ENCODE measurements around the gene PDX1.

The PDX1 gene

DNA sequence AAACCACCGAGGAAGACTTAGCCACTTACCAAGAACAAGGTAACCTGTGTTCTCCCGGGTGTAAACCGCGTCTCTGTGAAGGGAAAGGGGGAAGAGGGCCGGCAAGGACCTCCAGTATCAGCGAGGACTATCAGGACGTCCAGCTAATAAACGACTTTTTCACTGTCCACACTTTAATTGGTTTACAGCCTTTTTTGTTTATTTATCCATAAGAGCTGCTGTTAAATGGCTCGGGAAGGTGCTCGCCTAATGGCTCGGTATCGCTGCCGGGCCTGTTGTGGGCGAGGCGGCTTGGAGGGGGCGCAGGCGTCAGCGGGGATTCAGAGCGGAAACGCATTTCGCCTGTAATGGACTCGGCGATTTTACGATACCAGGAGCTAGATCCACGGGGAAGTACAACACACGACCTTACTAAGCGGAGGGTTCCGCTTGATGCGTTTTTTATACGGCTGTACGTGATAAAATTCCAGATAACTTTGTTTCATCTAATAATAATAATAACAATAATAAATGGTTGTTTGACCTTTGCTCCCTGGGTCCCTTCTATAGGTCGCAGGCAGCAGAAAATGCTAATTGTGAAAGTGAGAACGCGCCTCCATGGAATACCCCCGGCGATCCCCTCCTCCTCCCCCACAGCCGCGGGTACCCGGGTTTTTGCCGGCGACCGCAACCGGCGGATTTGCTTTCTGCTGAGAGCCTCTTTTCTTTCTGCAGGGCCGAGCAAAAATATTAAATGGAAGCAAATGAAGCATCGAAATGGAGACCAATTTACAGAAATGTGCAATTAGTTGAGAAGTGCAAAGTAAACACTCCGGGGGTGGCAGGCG, 2.5 kb upstream of the PDX1 start:
- H3K4me3 ChIP-seq (ENCODE audit: low read depth, low read length): peak overlapping the region; percentile 32
- H3K9me3 ChIP-seq (ENCODE audit: control insufficient read depth, insufficient read depth, low read length): no peaks in the 10 kb centered on the region
- H3K36me3 ChIP-seq (ENCODE audit: control insufficient read depth, insufficient read depth, low read length): no peaks in the 10 kb centered on the region
- peaks cover 2% of the 10 kb centered on the region for H3K4me1 ChIP-seq (ENCODE audit: control insufficient read depth, insufficient read depth, low read length)
- peaks cover 99% of the 10 kb centered on the region for H3K27me3 ChIP-seq (ENCODE audit: control insufficient read depth, insufficient read depth, low read length)
- no peak overlapping the region for H3K9ac ChIP-seq (ENCODE audit: low read depth, low read length)

DNA sequence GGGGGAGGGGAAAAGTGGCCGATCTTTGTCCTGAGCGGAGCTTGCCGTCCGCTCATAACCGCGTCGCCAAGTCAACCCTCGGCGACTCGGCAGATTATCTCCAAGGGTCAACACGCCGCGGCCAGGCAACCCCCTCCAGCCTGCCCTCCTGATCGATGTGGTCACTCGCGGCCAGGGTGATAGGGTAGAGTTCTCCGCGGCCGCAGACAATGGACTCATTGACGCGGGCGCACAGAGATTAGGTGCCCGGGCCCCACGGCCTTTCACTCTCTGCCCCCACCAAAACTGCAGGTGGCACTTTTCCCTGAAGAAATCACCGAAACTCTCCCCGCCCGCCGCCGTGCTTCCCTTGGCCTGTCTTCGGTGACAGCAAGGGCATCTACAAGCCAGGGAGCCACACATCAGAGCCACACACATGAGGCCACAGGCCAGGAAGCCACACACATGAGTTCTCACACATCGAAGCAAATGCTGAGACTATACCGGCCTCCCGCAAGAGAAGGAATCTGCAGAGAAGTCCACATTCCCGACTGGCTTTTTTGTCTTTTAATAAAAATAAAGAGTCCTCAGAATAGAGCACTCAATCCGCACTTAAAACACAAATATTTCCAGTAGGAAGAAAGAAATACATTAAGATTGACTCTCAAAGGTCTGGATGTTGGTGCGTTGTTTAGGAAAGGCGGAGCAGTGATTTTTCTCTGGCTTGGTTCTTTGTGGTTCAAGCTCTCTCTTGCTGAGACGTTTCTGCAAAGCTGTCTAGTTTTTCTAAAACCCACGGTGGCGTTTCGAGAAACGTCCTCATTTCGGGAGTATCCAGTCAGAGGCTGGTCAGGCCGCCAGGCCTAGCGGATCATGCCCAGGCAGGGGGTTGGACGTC, 1.5 kb upstream of the PDX1 start:
- Histone ChIP-seq H3K4me3 (ENCODE audit: low read depth, low read length) (peak overlapping the region; percentile 26), H3K27me3 (ENCODE audit: control insufficient read depth, insufficient read depth, low read length) (peaks cover 99% of the 10 kb centered on the region), H3K9ac (ENCODE audit: low read depth, low read length) (no peak overlapping the region), H3K4me1 (ENCODE audit: control insufficient read depth, insufficient read depth, low read length) (peaks cover 2% of the 10 kb centered on the region), H3K9me3 (ENCODE audit: control insufficient read depth, insufficient read depth, low read length) (no peaks in the 10 kb centered on the region), H3K36me3 (ENCODE audit: control insufficient read depth, insufficient read depth, low read length) (no peaks in the 10 kb centered on the region)

DNA sequence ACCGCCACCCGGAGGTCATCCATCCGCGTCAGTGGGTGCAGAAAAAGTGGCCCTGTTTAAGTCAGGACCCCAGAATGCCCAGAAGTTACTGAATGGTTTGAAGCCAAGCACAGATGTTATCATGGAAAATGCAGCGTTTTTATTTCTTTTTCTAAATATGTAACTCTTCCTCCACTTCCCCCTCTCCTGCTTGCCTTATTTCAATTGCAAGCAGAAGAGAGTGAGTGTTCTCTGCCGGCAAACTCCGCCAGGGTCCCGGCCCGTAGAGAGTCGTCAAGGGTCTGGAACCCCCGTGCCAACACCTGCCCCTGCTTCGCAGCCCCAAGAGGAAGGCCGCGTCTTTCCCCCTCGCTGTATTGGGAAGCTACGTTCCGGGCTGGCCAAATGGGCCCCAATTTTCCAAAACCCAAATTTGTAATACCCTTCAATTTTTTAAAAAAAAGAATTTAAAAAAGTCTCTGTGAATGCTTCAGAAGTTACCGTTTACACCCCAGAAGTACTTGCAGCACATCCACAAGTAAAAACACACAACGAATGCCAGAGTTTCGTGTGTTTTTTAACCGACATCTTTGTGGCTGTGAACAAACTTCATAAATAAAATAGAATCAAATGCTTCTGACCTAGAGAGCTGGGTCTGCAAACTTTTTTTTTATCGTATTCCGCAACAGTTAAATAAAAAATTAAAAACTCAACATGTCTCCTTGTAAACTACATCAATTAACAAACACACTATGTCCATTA, 712 bp upstream of the PDX1 start:
- Histone ChIP-seq H3K9ac (ENCODE audit: low read depth, low read length) (no peak overlapping the region), H3K27me3 (ENCODE audit: control insufficient read depth, insufficient read depth, low read length) (peaks cover 99% of the 10 kb centered on the region), H3K9me3 (ENCODE audit: control insufficient read depth, insufficient read depth, low read length) (no peaks in the 10 kb centered on the region), H3K4me3 (ENCODE audit: low read depth, low read length) (peak overlapping the region; percentile 26), H3K36me3 (ENCODE audit: control insufficient read depth, insufficient read depth, low read length) (no peaks in the 10 kb centered on the region), H3K4me1 (ENCODE audit: control insufficient read depth, insufficient read depth, low read length) (peaks cover 2% of the 10 kb centered on the region)

DNA sequence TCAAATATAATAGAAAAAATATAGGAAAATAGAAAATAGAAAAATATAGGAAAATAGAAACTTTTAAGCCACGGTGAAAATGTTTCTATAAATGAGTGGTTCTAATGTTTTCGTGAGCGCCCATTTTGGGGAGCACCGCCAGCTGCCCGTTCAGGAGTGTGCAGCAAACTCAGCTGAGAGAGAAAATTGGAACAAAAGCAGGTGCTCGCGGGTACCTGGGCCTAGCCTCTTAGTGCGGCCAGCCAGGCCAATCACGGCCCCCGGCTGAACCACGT, 204 bp upstream of the PDX1 start:
- Histone ChIP-seq H3K9me3 (ENCODE audit: control insufficient read depth, insufficient read depth, low read length) (no peaks in the 10 kb centered on the region), H3K36me3 (ENCODE audit: control insufficient read depth, insufficient read depth, low read length) (no peaks in the 10 kb centered on the region), H3K27me3 (ENCODE audit: control insufficient read depth, insufficient read depth, low read length) (peaks cover 99% of the 10 kb centered on the region), H3K4me1 (ENCODE audit: control insufficient read depth, insufficient read depth, low read length) (peaks cover 2% of the 10 kb centered on the region), H3K4me3 (ENCODE audit: low read depth, low read length) (no peak overlapping the region), H3K9ac (ENCODE audit: low read depth, low read length) (no peak overlapping the region)

DNA sequence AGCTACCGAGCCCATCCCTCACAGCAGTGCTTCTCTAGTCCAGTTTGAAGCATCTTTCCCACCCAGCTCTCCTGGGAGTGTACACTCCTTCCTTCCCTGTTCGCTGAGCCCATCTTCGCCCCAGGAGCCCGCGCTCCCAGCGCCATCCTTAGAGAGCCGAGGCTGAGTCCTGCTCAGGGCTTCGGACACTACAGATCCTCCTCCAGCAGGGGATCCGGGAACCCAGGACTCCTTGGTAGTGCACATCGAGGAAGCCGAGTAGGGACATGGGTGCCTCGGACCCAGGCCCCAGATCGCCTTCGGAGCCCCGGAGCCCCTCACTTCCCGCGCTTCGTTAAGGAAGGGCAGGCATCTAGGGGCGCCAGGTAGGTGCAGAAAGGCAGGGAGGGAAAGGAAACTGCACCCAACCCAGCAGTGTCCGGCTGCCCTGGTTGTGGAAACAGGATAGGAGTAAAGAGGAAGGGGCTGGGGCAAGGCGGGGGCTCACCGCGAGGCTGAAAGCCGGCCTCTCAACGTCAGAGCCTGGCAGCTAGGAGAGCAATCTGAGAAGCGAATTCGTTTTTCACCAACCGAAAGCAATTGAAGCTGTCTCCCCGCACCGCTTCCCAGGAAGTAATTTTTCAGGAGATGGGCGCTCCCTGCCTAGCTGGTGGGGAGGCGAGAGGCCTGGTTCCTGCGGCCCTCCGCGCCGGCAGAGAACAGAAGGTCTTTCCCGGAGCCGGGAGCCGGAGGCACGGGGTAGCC, 1.0 kb downstream of the PDX1 start:
- peaks cover 99% of the 10 kb centered on the region for H3K27me3 ChIP-seq (ENCODE audit: control insufficient read depth, insufficient read depth, low read length)
- H3K4me1 ChIP-seq (ENCODE audit: control insufficient read depth, insufficient read depth, low read length): peaks cover 2% of the 10 kb centered on the region
- H3K36me3 ChIP-seq (ENCODE audit: control insufficient read depth, insufficient read depth, low read length): no peaks in the 10 kb centered on the region
- no peaks in the 10 kb centered on the region for H3K9me3 ChIP-seq (ENCODE audit: control insufficient read depth, insufficient read depth, low read length)
- H3K9ac ChIP-seq (ENCODE audit: low read depth, low read length): no peak overlapping the region
- H3K4me3 ChIP-seq (ENCODE audit: low read depth, low read length): peak overlapping the region; percentile 26

DNA sequence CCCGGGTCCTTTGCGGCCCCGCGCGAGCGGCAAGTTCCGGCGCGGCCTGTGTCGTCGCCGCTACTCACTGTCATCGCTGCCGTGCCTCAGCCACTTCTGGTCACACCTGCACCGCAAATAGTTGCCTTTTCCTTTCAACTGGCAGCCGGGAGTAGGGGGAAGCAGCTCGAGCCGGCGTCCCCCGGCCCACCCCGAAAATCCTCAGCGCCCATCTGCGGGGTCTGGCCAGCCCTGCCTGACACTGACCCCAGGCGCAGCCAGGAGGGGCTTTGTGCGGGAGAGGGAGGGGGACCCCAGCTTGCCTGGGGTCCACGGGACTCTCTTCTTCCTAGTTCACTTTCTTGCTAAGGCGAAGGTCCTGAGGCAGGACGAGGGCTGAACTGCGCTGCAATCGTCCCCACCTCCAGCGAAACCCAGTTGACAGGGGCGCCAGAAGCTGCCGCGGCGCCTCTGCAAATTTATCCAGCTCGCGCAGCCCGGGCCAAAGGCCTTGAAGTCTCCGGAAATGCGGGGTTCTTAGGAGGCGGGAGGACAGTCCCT, 1.7 kb downstream of the PDX1 start:
- no peaks in the 10 kb centered on the region for H3K36me3 ChIP-seq (ENCODE audit: control insufficient read depth, insufficient read depth, low read length)
- H3K27me3 ChIP-seq (ENCODE audit: control insufficient read depth, insufficient read depth, low read length): peaks cover 99% of the 10 kb centered on the region
- no peak overlapping the region for H3K9ac ChIP-seq (ENCODE audit: low read depth, low read length)
- peaks cover 2% of the 10 kb centered on the region for H3K4me1 ChIP-seq (ENCODE audit: control insufficient read depth, insufficient read depth, low read length)
- no peaks in the 10 kb centered on the region for H3K9me3 ChIP-seq (ENCODE audit: control insufficient read depth, insufficient read depth, low read length)
- H3K4me3 ChIP-seq (ENCODE audit: low read depth, low read length): no peak overlapping the region

DNA sequence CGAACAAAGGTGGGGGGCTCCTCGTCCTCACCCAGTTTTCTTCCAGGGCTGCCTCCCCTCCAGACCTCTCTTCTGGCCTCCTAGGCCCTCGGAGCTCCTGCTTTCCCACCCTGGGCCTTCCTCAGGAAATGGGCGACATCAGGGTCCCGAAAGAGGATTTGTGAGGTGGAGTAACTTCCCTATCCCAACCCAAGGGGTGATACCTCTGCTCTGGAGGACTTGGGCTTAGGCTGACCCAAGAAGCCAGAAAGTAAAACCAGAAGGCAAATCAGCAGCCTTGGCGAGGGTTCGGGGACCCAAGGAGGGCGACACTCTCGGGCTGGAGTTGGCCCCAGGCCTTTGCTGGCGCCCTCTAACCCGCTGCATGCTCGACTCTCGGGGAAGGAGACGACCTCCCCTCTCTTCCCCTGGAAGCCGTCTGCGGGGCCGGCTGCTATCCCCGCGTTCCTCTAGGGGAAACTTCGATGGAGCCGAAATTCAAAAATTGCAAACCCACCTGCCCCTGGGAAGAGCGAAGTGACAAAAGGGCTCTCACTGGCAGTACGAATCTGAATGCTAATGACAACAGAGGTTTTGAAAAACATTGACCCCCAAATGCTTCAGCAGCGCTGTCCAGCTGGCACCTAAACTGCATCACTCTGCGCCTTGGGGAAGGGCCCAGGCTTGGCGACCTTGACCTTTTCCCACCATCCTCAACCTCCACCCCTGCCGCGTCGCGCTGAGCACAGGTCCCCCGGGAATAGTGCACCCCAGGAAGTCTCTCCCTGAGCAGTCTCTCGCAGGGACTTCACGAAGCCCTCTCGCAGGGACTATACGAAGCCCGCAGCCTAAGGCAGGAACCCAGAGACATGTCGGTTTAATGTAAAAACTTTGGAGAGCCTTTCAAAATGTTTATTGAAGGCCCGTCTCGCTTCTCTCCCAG, 2.4 kb downstream of the PDX1 start:
- Histone ChIP-seq H3K4me3 (ENCODE audit: low read depth, low read length) (peak overlapping the region; percentile 23), H3K9me3 (ENCODE audit: control insufficient read depth, insufficient read depth, low read length) (no peaks in the 10 kb centered on the region), H3K4me1 (ENCODE audit: control insufficient read depth, insufficient read depth, low read length) (peaks cover 2% of the 10 kb centered on the region), H3K9ac (ENCODE audit: low read depth, low read length) (no peak overlapping the region), H3K27me3 (ENCODE audit: control insufficient read depth, insufficient read depth, low read length) (peaks cover 99% of the 10 kb centered on the region), H3K36me3 (ENCODE audit: control insufficient read depth, insufficient read depth, low read length) (no peaks in the 10 kb centered on the region)

DNA sequence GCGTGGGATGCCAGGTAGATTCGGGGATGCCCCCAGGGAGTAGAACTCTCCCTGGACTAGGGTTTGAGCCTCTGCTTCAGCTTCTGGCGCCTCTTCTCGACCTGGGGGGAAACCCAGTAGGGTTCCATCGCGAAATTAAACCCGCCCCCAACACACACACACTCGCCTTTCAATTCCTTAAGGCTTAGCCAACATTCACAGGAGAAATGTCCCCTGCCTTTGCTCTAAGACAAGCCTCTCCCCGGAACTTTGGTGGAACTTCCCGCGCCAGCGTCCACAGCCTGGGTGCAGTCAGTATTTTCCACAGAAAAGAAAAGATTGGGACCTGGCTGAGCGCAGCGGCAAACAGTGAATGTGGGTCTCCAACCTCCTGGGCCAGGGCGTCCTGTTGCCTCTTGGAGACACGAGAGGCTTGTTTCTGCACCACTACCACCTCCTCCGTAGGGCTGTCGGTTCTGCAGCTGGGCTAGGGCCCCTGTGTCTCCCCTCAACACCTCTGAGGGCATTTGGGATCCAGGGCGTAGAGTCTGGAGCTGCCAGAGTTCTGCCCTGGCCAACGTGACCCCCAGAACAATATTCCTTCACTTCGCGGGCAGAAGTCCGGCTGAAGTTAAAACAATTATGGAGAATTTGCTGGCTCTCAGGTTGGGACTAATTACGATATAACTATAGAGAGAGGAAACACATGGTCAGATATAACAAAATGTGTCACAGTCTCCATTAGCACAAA, 3.2 kb downstream of the PDX1 start:
- H3K9me3 ChIP-seq (ENCODE audit: control insufficient read depth, insufficient read depth, low read length): no peaks in the 10 kb centered on the region
- peaks cover 99% of the 10 kb centered on the region for H3K27me3 ChIP-seq (ENCODE audit: control insufficient read depth, insufficient read depth, low read length)
- H3K4me3 ChIP-seq (ENCODE audit: low read depth, low read length): peak overlapping the region; percentile 23

DNA sequence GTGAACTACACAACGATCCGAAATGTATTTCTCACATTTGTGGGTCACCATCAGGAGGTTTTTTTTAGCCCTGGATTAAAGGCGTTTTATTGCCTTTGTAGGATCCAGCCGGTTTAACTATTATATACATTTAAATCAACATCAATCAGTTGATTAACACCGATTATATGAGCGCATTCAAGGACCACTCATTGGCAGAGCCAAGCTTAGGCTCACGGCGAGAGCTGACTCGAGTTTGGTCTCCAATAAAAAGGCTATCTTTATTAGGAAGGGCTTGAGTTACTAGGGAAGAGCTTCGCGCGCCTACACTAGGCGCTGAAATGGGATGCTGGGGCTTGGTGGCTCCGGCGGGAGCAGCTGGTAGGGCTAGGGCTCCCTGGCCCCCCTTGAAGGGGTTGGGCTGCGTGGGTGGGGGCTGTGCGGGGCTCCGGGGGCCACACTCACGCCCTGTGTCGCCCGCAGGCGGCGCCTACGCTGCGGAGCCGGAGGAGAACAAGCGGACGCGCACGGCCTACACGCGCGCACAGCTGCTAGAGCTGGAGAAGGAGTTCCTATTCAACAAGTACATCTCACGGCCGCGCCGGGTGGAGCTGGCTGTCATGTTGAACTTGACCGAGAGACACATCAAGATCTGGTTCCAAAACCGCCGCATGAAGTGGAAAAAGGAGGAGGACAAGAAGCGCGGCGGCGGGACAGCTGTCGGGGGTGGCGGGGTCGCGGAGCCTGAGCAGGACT, 4.2 kb downstream of the PDX1 start:
- no peak overlapping the region for H3K9ac ChIP-seq (ENCODE audit: low read depth, low read length)
- no peak overlapping the region for H3K4me3 ChIP-seq (ENCODE audit: low read depth, low read length)
- peaks cover 3% of the 10 kb centered on the region for H3K4me1 ChIP-seq (ENCODE audit: control insufficient read depth, insufficient read depth, low read length)
- no peaks in the 10 kb centered on the region for H3K36me3 ChIP-seq (ENCODE audit: control insufficient read depth, insufficient read depth, low read length)
- no peaks in the 10 kb centered on the region for H3K9me3 ChIP-seq (ENCODE audit: control insufficient read depth, insufficient read depth, low read length)
- peaks cover 99% of the 10 kb centered on the region for H3K27me3 ChIP-seq (ENCODE audit: control insufficient read depth, insufficient read depth, low read length)

More for the DNA sequence above, 3.2 kb downstream of the PDX1 start:
- Histone ChIP-seq H3K4me1 (ENCODE audit: control insufficient read depth, insufficient read depth, low read length) (no peaks in the 10 kb centered on the region), H3K36me3 (ENCODE audit: control insufficient read depth, insufficient read depth, low read length) (no peaks in the 10 kb centered on the region), H3K9ac (ENCODE audit: low read depth, low read length) (no peak overlapping the region)

Measured in iPS-15b (cell line).